Measurements from ENCODE around the gene SF3B4. TPM values are rescaled to one million over a fixed set of nuclear protein-coding genes. Genes with fewer than 3 reads are reported as not detected.

SF3B4 gene
- total and polyA plus RNA-seq, 2 of the 4 experiments (the other 2 are of a cell fraction): 6.6 to 64.4 TPM

DNA sequence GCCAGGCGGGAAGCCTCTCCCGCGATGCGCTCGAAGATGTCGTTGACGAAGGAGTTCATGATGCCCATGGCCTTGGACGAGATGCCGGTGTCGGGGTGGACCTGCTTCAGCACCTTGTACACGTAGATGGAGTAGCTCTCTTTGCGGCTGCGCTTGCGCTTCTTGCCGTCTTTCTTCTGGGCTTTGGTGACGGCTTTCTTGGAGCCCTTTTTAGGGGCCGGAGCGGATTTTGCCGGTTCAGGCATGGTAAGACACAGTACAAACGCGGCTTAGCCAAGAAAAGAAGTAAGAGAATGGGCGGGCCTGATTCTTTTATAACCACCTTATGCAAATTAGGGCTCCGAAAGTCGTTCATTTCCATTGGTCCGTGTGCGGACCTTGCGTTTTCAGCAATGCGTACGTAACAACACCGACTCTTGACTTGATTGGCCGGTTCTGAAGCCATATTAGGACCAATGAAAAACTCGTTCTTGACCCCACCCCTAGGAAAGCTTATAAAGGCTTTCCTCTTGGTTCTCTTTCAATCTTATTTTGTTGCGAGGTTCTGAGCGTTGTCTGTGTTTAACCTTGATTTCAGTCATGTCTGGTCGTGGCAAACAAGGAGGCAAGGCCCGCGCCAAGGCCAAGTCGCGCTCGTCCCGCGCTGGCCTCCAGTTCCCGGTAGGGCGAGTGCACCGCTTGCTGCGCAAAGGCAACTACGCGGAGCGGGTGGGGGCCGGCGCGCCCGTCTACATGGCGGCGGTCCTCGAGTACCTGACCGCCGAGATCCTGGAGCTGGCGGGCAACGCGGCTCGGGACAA lies 41.0 kb downstream of the SF3B4 start:
- Histone ChIP-seq H3K4me3 (ENCODE audit: insufficient read depth, low read depth, low read length) (peak overlapping the region; percentile 50), H4K5ac (ENCODE audit: low read depth, low read length) (0 out of 2 replicates have a peak overlapping the region, but pooled peaks have one; percentile 39), H3K23ac (ENCODE audit: low read depth, low read length) (no peak overlapping the region), H2BK120ac (ENCODE audit: low read depth, low read length) (no peak overlapping the region), H3K14ac (replicated peaks; ENCODE audit: low read depth, low read length) (peak overlapping the region; percentile 46; the same call in 1 of the 2 replicates), H3K79me1 (ENCODE audit: low read depth in 1 of 2, low read length in 2 of 2) (peaks cover 3 to 19% of the 10 kb centered on the region in 2 experiments), H4K20me1 (ENCODE audit: insufficient read depth, low read length) (peaks cover 15% of the 10 kb centered on the region), H3K18ac (ENCODE audit: low read depth, low read length) (peak overlapping the region; percentile 44; the same call in 1 of the 2 replicates), H3K56ac (ENCODE audit: extremely low read depth, insufficient read depth, low read length) (0 out of 2 replicates have a peak overlapping the region, but pooled peaks have one; percentile 0), H2BK15ac (ENCODE audit: low read depth, low read length) (no peak overlapping the region), H3K9ac (ENCODE audit: low read depth, low read length) (peak overlapping the region; percentile 84), H3K4me1 (ENCODE audit: control insufficient read depth, insufficient read depth, low read length) (peaks cover 3% of the 10 kb centered on the region; the same call in 1 of the 2 replicates), H2BK5ac (ENCODE audit: low read depth, low read length, poor library complexity, severe bottlenecking) (peak overlapping the region; percentile 89), H2AK5ac (ENCODE audit: low read depth, low read length) (peak overlapping the region; percentile 75; the same call in 1 of the 2 replicates), H3K27me3 (ENCODE audit: control insufficient read depth, insufficient read depth, low read length) (no peaks in the 10 kb centered on the region), H3K27ac (ENCODE audit: insufficient read depth, low read length) (peak overlapping the region; percentile 91), H2BK20ac (ENCODE audit: low read depth, low read length) (no peak overlapping the region), H2AK9ac (replicated peaks; ENCODE audit: low read depth, low read length, poor library complexity) (no peak overlapping the region), H4K8ac (ENCODE audit: low read depth in 2 of 2, low read length in 2 of 2) (peak overlapping the region in 1 of 2 experiments; percentile 75; a peak in 2 of 4 replicates), H3K4me2 (ENCODE audit: low read depth, low read length) (peak overlapping the region; percentile 84), H3K4ac (ENCODE audit: low read depth, low read length) (peak overlapping the region; percentile 69), H2AFZ (replicated peaks; ENCODE audit: low read length, poor library complexity) (no peak overlapping the region), H3K9me1 (ENCODE audit: insufficient read depth, low read length) (no peaks in the 10 kb centered on the region), H3K9me3 (ENCODE audit: control insufficient read depth, insufficient read depth, low read length) (no peaks in the 10 kb centered on the region), H3K36me3 (ENCODE audit: control insufficient read depth, insufficient read depth, low read length) (no peaks in the 10 kb centered on the region), H4K91ac (ENCODE audit: insufficient read depth, low read depth, low read length) (0 out of 2 replicates have a peak overlapping the region, but pooled peaks have one; percentile 41)
- TF ChIP-seq BHLHE40 (IDR thresholded peaks at IDR 0.05; ENCODE audit: low read depth, low read length) (no peak), MAZ (IDR thresholded peaks at IDR 0.05; ENCODE audit: borderline replicate concordance, low read depth, low read length) (peak; percentile 77; the same call in 1 of the 2 replicates), RCOR1 (IDR thresholded peaks at IDR 0.05; ENCODE audit: insufficient replicate concordance, low read length) (peak; percentile 11), CHD1 (IDR thresholded peaks at IDR 0.05; ENCODE audit: low read depth, low read length) (peak; percentile 94; the same call in 1 of the 2 replicates), CEBPB (IDR thresholded peaks at IDR 0.05; ENCODE audit: low read depth, low read length) (no peak), SMC3 (IDR thresholded peaks at IDR 0.05; ENCODE audit: low read depth, low read length) (0 out of 2 replicates have a peak, but pooled peaks have one; percentile 10), MXI1 (IDR thresholded peaks at IDR 0.05; ENCODE audit: borderline replicate concordance, low read depth, low read length) (0 out of 2 replicates have a peak, but pooled peaks have one; percentile 15), FOS (IDR thresholded peaks at IDR 0.05; ENCODE audit: low read depth, low read length) (no peak), RAD21 (IDR thresholded peaks at IDR 0.05; ENCODE audit: low read length) (no peak), RFX5 (IDR thresholded peaks at IDR 0.05; ENCODE audit: low read depth, low read length) (no peak), POLR2A (IDR thresholded peaks at IDR 0.05; ENCODE audit: low read depth, low read length) (peak; percentile 97), NFE2L2 (IDR thresholded peaks at IDR 0.05; ENCODE audit: low read depth, low read length) (0 out of 2 replicates have a peak, but pooled peaks have one; percentile 32)
- TF ChIP-seq, protein P1, sequence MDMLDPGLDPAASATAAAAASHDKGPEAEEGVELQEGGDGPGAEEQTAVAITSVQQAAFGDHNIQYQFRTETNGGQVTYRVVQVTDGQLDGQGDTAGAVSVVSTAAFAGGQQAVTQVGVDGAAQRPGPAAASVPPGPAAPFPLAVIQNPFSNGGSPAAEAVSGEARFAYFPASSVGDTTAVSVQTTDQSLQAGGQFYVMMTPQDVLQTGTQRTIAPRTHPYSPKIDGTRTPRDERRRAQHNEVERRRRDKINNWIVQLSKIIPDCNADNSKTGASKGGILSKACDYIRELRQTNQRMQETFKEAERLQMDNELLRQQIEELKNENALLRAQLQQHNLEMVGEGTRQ (IDR thresholded peaks at IDR 0.05; ENCODE audit: low read depth, low read length): no peak
- TF ChIP-seq, protein P2, sequence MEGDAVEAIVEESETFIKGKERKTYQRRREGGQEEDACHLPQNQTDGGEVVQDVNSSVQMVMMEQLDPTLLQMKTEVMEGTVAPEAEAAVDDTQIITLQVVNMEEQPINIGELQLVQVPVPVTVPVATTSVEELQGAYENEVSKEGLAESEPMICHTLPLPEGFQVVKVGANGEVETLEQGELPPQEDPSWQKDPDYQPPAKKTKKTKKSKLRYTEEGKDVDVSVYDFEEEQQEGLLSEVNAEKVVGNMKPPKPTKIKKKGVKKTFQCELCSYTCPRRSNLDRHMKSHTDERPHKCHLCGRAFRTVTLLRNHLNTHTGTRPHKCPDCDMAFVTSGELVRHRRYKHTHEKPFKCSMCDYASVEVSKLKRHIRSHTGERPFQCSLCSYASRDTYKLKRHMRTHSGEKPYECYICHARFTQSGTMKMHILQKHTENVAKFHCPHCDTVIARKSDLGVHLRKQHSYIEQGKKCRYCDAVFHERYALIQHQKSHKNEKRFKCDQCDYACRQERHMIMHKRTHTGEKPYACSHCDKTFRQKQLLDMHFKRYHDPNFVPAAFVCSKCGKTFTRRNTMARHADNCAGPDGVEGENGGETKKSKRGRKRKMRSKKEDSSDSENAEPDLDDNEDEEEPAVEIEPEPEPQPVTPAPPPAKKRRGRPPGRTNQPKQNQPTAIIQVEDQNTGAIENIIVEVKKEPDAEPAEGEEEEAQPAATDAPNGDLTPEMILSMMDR (conservative IDR thresholded peaks at IDR 0.05; ENCODE audit: low read depth, low read length): no peak
- dilution Hi-C loops (cut with HindIII; ENCODE audit: low sequenced_read_pairs, unreplicated experiment) (no loop called here), intact Hi-C loops (cut with micrococcal nuclease) (no loop called here), in situ Hi-C loops (cut with MboI; ENCODE audit: low sequenced_read_pairs) (no loop called here)
- 0% methylated on average over 22 of the region's 62 CpGs; no CpG with 5 or more reads in 1 of the 2 experiments for WGBS, 2 experiments (ENCODE audit: extremely low coverage in 2 of 2, insufficient read length in 1 of 2)
- TSS peak; percentile 97 for BruUV-seq (replicated peaks)
- POLR2A ChIA-PET (ENCODE audit: unreplicated experiment): interaction anchor here (0.6 to 2.9 kb wide), 9 partner anchors 16 to 724 kb away, joined by 3 to 16 read pairs (median 5); no protein-coding TSS in a partner anchor
- CTCF ChIA-PET: interaction anchor here (1.3 kb wide), 1 partner anchor 164 kb away, joined by 4 read pairs; no protein-coding TSS in a partner anchor
- ATAC-seq (ENCODE audit: low read depth): peak; percentile 76
- peak; percentile 100 for DNase-seq
